K562 (cell line): ENCODE data around the gene BNIPL. TPM values are rescaled to one million over a fixed set of nuclear protein-coding genes. Genes with fewer than 3 reads are reported as not detected.

Experiments
- ETV6 ChIP-seq, 3 experiments: fragments of 150-350 bp in 1 of 3; sonication (generic) in 1 of 3; formaldehyde crosslinking in 1 of 3; IDR thresholded peaks; 2 replicates each; pipeline versions ENCODE4 v1.6.1 to v1.8.0; 2014 to 2022; ENCODE audit warnings: borderline replicate concordance in 2 of 3, low read depth in 2 of 3, antibody characterized with exemption in 1 of 3, low read length in 1 of 3, mild to moderate bottlenecking in 1 of 3, missing genetic modification reagents in 1 of 3
- HOMEZ ChIP-seq: fragments of 250-450 bp; sonication (Bioruptor Pico); IDR thresholded peaks from 2 replicates; pipeline ENCODE4 v1.4.0; 2020; ENCODE audit warnings: mild to moderate bottlenecking, moderate library complexity
- NCOA2 ChIP-seq, 2 experiments: fragments of 450-650 bp; IDR thresholded peaks; 2 replicates each; pipeline ENCODE4 v1.6.1; 2018; ENCODE audit warnings: mild to moderate bottlenecking in 2 of 2, moderate library complexity in 1 of 2; ENCODE audit not compliant: partially characterized antibody in 2 of 2
- REST ChIP-seq, 2 experiments: fragments of 450-650 bp; formaldehyde crosslinking in 1 of 2; IDR thresholded peaks; 2 replicates each; pipeline versions ENCODE4 v1.4.0 to v1.6.1; 2014 to 2020; ENCODE audit warnings: mild to moderate bottlenecking in 2 of 2, borderline replicate concordance in 1 of 2, low read depth in 1 of 2
- TSC22D4 ChIP-seq: fragments of 450-650 bp; IDR thresholded peaks from 2 replicates; pipeline ENCODE4 v1.6.1; 2016; ENCODE audit warnings: missing genetic modification characterization, missing biosample characterization, control low read depth
- ZBTB17 ChIP-seq: fragments of 450-650 bp; formaldehyde crosslinking; IDR thresholded peaks from 2 replicates; pipeline ENCODE4 v1.4.0; 2020; ENCODE audit warnings: mild to moderate bottlenecking
- ZNF318 ChIP-seq, 2 experiments: fragments of 450-650 bp; IDR thresholded peaks; 2 replicates each; pipeline ENCODE4 v1.6.1; 2016; ENCODE audit warnings: mild to moderate bottlenecking in 2 of 2, borderline replicate concordance in 1 of 2, low read depth in 1 of 2, moderate library complexity in 1 of 2
- ZNF354B ChIP-seq: fragments of 250-450 bp; sonication (Bioruptor Pico); IDR thresholded peaks from 2 replicates; pipeline ENCODE4 v1.4.0; 2020
- polyA plus RNA-seq, 8 experiments: library from polyadenylated mRNA; depleted of rRNA in 4 of 8; stranded (reverse) in 5 of 8; unstranded in 3 of 8; fragments of >200 nt; fragmentation: Nextera tagmentation in 2 of 8; fragmentation: Illumina TruSeq in 1 of 8; extraction: Ambion mirVana in 2 of 8; extraction: Trizol in 1 of 8; gene quantifications; 2 replicates each; pipeline versions ENCODE4 v1.2.1 to v1.2.3, GENCODE V29; 2011 to 2014; ENCODE audit warnings: inconsistent platforms in 1 of 8, missing spikeins in 1 of 8
- total RNA-seq, 7 experiments: library from RNA; depleted of rRNA in 6 of 7; stranded (reverse); fragments of >200 nt in 6 of 7; fragmentation: Illumina TruSeq in 2 of 7; extraction: Trizol in 2 of 7; gene quantifications; 2 replicates each; pipeline versions ENCODE4 v1.2.1 to v1.2.3, GENCODE V29; 2011 to 2021; ENCODE audit warnings: low replicate concordance in 1 of 7

Gene BNIPL
- total and polyA plus RNA-seq, 9 of the 15 experiments (the other 6 are each of a cell fraction or from before 2014, with no cell fraction given): 0.08 to 1.4 (median 0.68) TPM

GRCh38 chr1:151054971-151055547, 18.7 kb downstream of the BNIPL start (continued):
- TF ChIP-seq REST (IDR thresholded peaks at IDR 0.05; ENCODE audit: borderline replicate concordance): no peak
- no peak for TF ChIP-seq REST (CRISPR knock-in tag; IDR thresholded peaks at IDR 0.05; ENCODE audit: low read depth)
- no peak for TF ChIP-seq ZBTB17 (CRISPR knock-in tag)
- no peak for TF ChIP-seq HOMEZ (CRISPR knock-in tag)
- TF ChIP-seq ETV6 (IDR thresholded peaks at IDR 0.05; ENCODE audit: borderline replicate concordance in 1 of 2, low read depth in 2 of 2, low read length in 1 of 2): no peak
- TF ChIP-seq ETV6 (CRISPR knock-in tag; IDR thresholded peaks at IDR 0.05; ENCODE audit: borderline replicate concordance): no peak
- no peak for TF ChIP-seq ZNF354B (CRISPR knock-in tag)
- TF ChIP-seq NCOA2 (IDR thresholded peaks at IDR 0.05; ENCODE audit: partially characterized antibody in 2 of 2): no peak
- no peak for TF ChIP-seq TSC22D4
- TF ChIP-seq ZNF318 (IDR thresholded peaks at IDR 0.05; ENCODE audit: borderline replicate concordance in 1 of 2, low read depth in 1 of 2): no peak
